Measurements from ENCODE around the gene SEC14L5. TPM values are rescaled to one million over a fixed set of nuclear protein-coding genes. Genes with fewer than 3 reads are reported as not detected.
"Not testable (repeated sequence)": the region's sequence is repeated elsewhere in the genome, so short reads cannot be mapped to it uniquely, and the experiment has no call there.

Gene SEC14L5
- total RNA-seq, 2 donors from 2014 or later: 0.02 TPM; not detected in 1

- Mint-ChIP-seq H3K27me3 (ENCODE audit: low read depth) (peaks cover 20% of the 10 kb centered on the region), H3K36me3 (ENCODE audit: insufficient read depth in 2 of 2) (no peaks in the 10 kb centered on the region), H3K4me3 (no peak overlapping the region), H3K27ac (no peak overlapping the region), H3K4me1 (ENCODE audit: low read depth) (peaks cover 9% of the 10 kb centered on the region), H3K9me3 (no peaks in the 10 kb centered on the region)
- no peak for ATAC-seq (replicated peaks in 1 of 2)
- DNase-seq: no peak
Observed at GRCh38 chr16:4947722-4948503, 10.2 kb upstream of the SEC14L5 start.

- ATAC-seq (replicated peaks in 1 of 2) (no peak), DNase-seq (no peak)
- no peaks in the 10 kb centered on the region for H3K9me3 Mint-ChIP-seq
- H3K4me3 Mint-ChIP-seq: no peak overlapping the region
- no peak overlapping the region for H3K27ac Mint-ChIP-seq
- H3K36me3 Mint-ChIP-seq (ENCODE audit: insufficient read depth in 2 of 2): no peaks in the 10 kb centered on the region
- peaks cover 9% of the 10 kb centered on the region for H3K4me1 Mint-ChIP-seq (ENCODE audit: low read depth)
- peaks cover 20% of the 10 kb centered on the region for H3K27me3 Mint-ChIP-seq (ENCODE audit: low read depth)
Observed at GRCh38 chr16:4948903-4949766, 9.0 kb upstream of the SEC14L5 start.

- Mint-ChIP-seq H3K9me3 (no peaks in the 10 kb centered on the region), H3K36me3 (ENCODE audit: insufficient read depth in 2 of 2) (no peaks in the 10 kb centered on the region), H3K4me3 (no peak overlapping the region), H3K27ac (no peak overlapping the region), H3K4me1 (ENCODE audit: low read depth) (peaks cover 4% of the 10 kb centered on the region), H3K27me3 (ENCODE audit: low read depth) (peaks cover 19% of the 10 kb centered on the region)
- no peak for DNase-seq
- ATAC-seq (replicated peaks in 1 of 2): no peak
Observed at GRCh38 chr16:4949986-4950385, 8.1 kb upstream of the SEC14L5 start.

GRCh38 chr16:4951583-4951982 lies 6.5 kb upstream of the SEC14L5 start:
- H3K36me3 Mint-ChIP-seq (ENCODE audit: insufficient read depth in 2 of 2); H3K27ac Mint-ChIP-seq; ATAC-seq (replicated peaks in 1 of 2); H3K4me1 Mint-ChIP-seq (ENCODE audit: low read depth); H3K9me3 Mint-ChIP-seq; DNase-seq; H3K4me3 Mint-ChIP-seq: not testable (repeated sequence)
- H3K27me3 Mint-ChIP-seq (ENCODE audit: low read depth): peaks cover 23% of the 10 kb centered on the region

GRCh38 chr16:4954714-4955113 lies 3.4 kb upstream of the SEC14L5 start:
- peaks cover 32% of the 10 kb centered on the region for H3K27me3 Mint-ChIP-seq (ENCODE audit: low read depth)
- H3K36me3 Mint-ChIP-seq (ENCODE audit: insufficient read depth in 2 of 2): peaks cover 0 to 2% of the 10 kb centered on the region in 2 donors
- no peak for ATAC-seq (replicated peaks in 1 of 2)
- no peak overlapping the region for H3K4me3 Mint-ChIP-seq
- H3K9me3 Mint-ChIP-seq: no peaks in the 10 kb centered on the region
- DNase-seq: no peak
- H3K4me1 Mint-ChIP-seq (ENCODE audit: low read depth): peaks cover 24% of the 10 kb centered on the region
- no peak overlapping the region for H3K27ac Mint-ChIP-seq

GRCh38 chr16:4957420-4957719 lies 760 bp upstream of the SEC14L5 start:
- Mint-ChIP-seq H3K4me1 (ENCODE audit: low read depth) (peaks cover 24% of the 10 kb centered on the region), H3K36me3 (ENCODE audit: insufficient read depth in 2 of 2) (peaks cover 0 to 2% of the 10 kb centered on the region in 2 donors), H3K4me3 (peak overlapping the region; percentile 95 to 96), H3K27me3 (ENCODE audit: low read depth) (peaks cover 41% of the 10 kb centered on the region), H3K9me3 (no peaks in the 10 kb centered on the region), H3K27ac (no peak overlapping the region)
- ATAC-seq (replicated peaks in 1 of 2) (no peak), DNase-seq (no peak)

- Mint-ChIP-seq H3K9me3 (no peaks in the 10 kb centered on the region), H3K27me3 (ENCODE audit: low read depth) (peaks cover 46% of the 10 kb centered on the region), H3K4me1 (ENCODE audit: low read depth) (peaks cover 24% of the 10 kb centered on the region), H3K4me3 (peak overlapping the region; percentile 95 to 96), H3K36me3 (ENCODE audit: insufficient read depth in 2 of 2) (peaks cover 0 to 2% of the 10 kb centered on the region in 2 donors), H3K27ac (no peak overlapping the region)
- no peak for ATAC-seq (replicated peaks in 1 of 2)
- DNase-seq: no peak
Observed at GRCh38 chr16:4958510-4959438, 644 bp downstream of the SEC14L5 start.

- Mint-ChIP-seq H3K27me3 (ENCODE audit: low read depth) (peaks cover 46% of the 10 kb centered on the region), H3K4me3 (no peak overlapping the region), H3K4me1 (ENCODE audit: low read depth) (peaks cover 24% of the 10 kb centered on the region), H3K36me3 (ENCODE audit: insufficient read depth in 2 of 2) (peaks cover 0 to 2% of the 10 kb centered on the region in 2 donors), H3K27ac (no peak overlapping the region), H3K9me3 (no peaks in the 10 kb centered on the region)
- DNase-seq (no peak), ATAC-seq (replicated peaks in 1 of 2) (no peak)
Observed at GRCh38 chr16:4960579-4960978, 2.4 kb downstream of the SEC14L5 start.

GRCh38 chr16:4962716-4963115 lies 4.6 kb downstream of the SEC14L5 start:
- Mint-ChIP-seq H3K27me3 (ENCODE audit: low read depth) (peaks cover 31% of the 10 kb centered on the region), H3K36me3 (ENCODE audit: insufficient read depth in 2 of 2) (no peaks in the 10 kb centered on the region), H3K9me3 (no peaks in the 10 kb centered on the region), H3K4me1 (ENCODE audit: low read depth) (peaks cover 11% of the 10 kb centered on the region), H3K4me3 (no peak overlapping the region), H3K27ac (no peak overlapping the region)
- ATAC-seq (replicated peaks in 1 of 2) (no peak), DNase-seq (no peak)

- peaks cover 26% of the 10 kb centered on the region for H3K27me3 Mint-ChIP-seq (ENCODE audit: low read depth)
- H3K36me3 Mint-ChIP-seq (ENCODE audit: insufficient read depth in 2 of 2); H3K9me3 Mint-ChIP-seq; H3K27ac Mint-ChIP-seq; H3K4me1 Mint-ChIP-seq (ENCODE audit: low read depth); H3K4me3 Mint-ChIP-seq; DNase-seq; ATAC-seq (replicated peaks in 1 of 2): not testable (repeated sequence)
Observed at GRCh38 chr16:4963527-4963926, 5.4 kb downstream of the SEC14L5 start.

- no peaks in the 10 kb centered on the region for H3K4me1 Mint-ChIP-seq (ENCODE audit: low read depth)
- no peak overlapping the region for H3K4me3 Mint-ChIP-seq
- H3K36me3 Mint-ChIP-seq (ENCODE audit: insufficient read depth in 2 of 2): no peaks in the 10 kb centered on the region
- no peaks in the 10 kb centered on the region for H3K9me3 Mint-ChIP-seq
- ATAC-seq (replicated peaks in 1 of 2) (no peak), DNase-seq (no peak)
- H3K27ac Mint-ChIP-seq: no peak overlapping the region
- H3K27me3 Mint-ChIP-seq (ENCODE audit: low read depth): peaks cover 6% of the 10 kb centered on the region
Observed at GRCh38 chr16:4966736-4967453, 8.8 kb downstream of the SEC14L5 start.

- H3K27ac Mint-ChIP-seq; ATAC-seq (replicated peaks in 1 of 2); DNase-seq; H3K27me3 Mint-ChIP-seq (ENCODE audit: low read depth); H3K4me1 Mint-ChIP-seq (ENCODE audit: low read depth); H3K9me3 Mint-ChIP-seq; H3K36me3 Mint-ChIP-seq (ENCODE audit: insufficient read depth in 2 of 2); H3K4me3 Mint-ChIP-seq: not testable (repeated sequence)
Observed at GRCh38 chr16:4968278-4968677, 10.1 kb downstream of the SEC14L5 start.
